ENCODE results near the gene FOXK2.
A peak's percentile ranks its signal among the peaks of the same experiment; 100 is the strongest.
"Not testable (repeated sequence)": the region's sequence is repeated elsewhere in the genome, so short reads cannot be mapped to it uniquely, and the experiment has no call there.

FOXK2 gene

DNA sequence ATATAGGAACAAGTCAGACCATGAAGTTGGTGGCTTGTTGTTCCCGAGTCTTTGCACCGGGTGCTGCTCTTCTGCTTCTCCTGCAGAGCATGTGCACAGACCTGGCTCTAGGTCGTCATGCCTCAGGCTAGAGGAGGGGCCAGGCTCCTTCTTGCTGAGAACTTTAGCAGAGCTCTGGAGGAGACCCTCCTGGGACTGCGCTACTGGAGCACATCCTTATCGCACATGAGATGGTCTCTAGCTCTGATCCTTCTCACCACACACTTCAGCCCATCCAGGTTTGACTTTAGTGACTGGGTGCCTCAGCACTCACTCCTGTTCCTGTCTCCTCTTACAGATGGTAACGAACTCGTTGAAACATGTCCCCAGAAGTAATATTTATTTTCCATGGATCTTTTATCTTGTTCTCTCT lies 14.9 kb downstream of the FOXK2 start:
- no peak for DNase-seq

DNA sequence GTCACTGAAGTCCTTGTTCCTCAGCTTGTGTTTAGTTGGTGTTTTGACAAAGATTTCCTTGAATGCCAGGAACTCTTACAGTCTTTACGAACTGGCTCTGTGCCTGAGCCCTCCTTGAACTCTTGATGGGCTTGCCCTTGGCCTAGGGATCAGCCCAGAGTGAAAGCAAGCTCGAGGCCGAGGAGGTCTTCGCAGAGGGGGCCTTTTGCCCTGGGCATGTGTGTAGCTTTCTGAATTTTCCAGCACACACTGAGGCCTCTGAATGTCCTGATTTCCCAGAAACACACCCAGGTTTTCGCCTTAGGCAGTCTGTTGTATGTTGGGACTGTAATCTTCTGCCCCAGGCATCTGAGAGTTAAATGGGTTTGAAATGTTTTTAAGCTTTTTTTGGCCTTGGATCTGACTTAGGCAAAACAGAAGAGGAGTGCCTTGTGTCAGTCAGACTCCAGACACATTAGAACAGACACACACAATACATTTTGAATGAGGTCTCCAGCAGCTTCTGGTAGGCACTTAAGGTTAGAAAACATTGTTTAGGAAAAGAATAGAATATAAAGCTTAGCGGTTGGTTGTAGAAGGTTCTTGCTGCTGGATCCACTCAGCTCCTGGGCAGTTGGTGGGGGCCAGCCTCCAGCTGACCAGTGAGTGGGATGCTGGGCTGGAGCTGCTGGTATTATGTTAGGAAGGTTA lies 17.1 kb downstream of the FOXK2 start:
- no peak for DNase-seq

DNA sequence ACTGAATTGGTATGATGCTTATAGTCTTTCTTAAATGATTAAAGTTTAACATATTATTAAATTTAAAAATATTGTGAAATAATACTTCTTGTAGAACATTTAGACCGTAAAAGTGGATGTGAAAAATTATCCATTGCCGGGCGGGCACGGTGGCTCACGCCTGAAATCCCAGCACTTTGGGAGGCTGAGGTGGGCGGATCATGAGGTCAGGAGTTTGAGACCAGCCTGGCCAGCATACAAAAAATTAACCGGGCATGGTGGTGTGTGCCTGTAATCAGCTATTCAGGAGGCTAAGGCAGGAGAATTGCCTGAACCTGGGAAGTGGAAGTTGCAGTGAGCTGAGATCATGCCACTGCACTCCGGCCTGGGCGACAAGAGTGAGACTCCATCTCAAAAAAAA lies 17.7 kb downstream of the FOXK2 start:
- DNase-seq: not testable (repeated sequence)

DNA sequence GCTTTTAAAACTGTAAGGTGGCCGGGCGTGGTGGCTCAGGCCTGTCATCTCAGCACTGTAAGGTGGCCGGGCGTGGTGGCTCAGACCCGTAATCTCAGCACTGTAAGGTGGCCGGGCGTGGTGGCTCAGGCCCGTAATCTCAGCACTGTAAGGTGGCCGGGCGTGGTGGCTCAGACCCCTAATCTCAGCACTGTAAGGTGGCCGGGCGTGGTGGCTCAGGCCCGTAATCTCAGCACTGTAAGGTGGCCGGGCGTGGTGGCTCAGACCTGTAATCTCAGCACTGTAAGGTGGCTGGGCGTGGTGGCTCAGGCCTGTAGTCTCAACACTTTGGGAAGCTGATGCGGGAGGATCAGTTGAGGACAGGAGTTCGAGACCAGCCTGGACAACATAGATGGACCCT lies 19.5 kb downstream of the FOXK2 start:
- not testable (repeated sequence) for DNase-seq

DNA sequence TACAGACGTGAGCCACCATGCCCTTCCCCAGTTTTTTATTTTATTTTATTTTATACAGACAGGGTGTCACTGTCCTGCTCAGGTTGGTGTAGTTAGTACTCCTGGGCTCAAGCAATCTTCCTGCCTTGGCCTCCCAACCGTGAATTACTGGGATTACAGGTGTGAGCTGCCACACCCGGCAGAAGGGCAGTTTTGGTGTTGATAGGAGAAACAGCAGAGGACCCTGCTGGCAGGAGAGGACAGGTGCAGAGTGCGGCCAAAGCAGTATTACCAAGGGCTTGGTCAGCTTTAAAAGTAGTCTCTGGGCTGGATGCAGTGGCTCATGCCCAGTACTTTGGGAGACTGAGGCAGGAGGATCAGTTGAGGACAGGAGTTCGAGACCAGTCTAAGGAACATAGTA lies 22.9 kb downstream of the FOXK2 start:
- DNase-seq: no peak

DNA sequence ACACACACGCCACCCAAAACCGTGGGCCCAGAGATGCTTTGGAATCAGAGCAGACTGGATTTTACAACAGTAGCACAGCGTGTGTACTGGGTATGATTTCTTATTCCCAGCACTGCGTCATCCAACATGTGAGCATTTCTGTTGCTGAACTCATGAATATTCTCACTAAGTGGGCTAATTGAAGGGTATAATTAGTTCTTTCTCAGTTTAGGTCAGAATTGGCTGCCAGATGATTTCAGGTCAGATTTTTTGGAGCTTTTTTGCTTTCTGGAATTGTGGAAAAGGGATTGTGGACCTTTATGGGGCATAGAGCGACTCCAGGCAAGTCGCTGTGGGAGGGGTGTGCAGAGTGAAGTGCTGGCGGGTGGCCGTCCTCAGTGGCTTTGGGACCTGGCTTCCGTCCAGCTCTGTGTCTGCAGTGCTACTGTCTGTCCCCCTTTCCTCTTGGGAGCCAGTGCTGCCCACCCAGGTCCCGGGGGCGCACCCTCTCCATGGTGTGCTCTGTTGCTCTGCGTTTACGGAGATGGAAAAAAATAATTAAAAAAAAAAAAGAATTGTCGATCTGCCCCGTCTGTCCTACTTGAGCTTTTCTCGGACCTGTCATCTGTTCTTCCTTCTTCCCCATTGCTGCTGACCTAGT lies 25.0 kb downstream of the FOXK2 start:
- no peak for DNase-seq

DNA sequence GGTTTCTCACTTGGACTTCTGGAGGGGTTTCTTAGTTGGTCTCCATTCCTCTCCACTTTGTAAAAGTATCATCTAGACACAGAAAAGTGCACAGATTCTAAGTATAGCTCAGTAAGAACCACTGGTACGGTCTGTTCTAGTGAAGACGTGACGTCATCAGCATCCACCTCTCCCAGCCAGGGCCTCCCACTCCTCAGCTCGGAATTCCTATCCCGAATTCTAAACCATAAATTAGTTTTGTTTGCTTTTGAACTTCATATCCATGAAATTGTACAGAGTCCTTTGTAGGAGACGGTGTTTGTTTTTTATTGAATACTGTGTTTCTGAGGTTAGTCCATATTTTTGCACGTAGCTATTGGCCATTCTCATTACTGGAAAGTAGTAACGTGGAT lies 25.5 kb downstream of the FOXK2 start:
- no peak for DNase-seq

DNA sequence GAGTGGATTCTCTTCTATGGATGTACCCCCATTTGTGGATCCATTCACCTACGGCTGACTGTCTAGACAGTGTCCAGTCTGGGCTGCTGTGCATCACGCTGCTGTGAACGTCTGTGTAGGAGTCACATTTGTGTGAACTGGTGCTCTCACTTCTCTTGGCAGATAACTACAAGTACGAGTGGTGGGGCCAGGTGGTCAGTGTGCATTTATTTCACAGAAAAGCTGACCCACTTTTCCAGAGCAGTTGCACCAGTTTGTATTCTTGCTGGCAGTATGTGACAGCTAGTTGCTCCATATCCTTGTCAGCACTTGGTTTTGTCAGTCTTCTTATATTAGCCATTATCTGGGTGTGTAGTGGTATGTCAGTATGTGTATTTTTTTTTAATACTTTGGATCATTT lies 28.4 kb downstream of the FOXK2 start:
- DNase-seq: no peak

DNA sequence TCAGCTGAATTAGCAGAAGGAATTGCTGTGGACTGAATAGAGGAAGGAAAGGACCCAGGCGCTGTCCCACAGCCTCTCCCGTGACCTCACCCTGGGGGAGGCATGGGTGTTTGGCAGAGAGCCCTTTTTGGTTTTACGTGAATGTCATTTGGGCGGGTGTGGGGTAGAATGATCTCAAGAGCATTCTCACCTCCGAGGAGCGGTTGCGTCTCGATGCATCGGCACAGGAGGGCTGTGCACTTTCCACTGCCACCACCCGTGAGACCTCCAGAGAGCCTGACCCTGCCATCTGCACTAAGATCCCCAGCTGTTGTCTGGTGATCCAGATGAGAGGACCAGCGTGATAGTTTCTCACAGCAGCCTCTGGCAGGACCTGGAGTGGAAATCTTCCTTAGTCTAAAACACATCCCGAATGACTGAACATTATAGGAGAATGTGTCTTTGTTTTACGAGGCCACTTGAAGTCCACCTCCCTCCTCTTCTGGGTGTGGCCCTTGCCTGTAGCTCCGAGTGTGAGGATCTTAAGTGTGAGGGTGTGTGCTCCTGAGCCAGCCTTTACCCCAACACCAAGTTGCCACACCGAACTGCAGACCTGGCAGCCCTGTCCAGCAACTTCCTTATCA lies 29.3 kb downstream of the FOXK2 start:
- DNase-seq: no peak

DNA sequence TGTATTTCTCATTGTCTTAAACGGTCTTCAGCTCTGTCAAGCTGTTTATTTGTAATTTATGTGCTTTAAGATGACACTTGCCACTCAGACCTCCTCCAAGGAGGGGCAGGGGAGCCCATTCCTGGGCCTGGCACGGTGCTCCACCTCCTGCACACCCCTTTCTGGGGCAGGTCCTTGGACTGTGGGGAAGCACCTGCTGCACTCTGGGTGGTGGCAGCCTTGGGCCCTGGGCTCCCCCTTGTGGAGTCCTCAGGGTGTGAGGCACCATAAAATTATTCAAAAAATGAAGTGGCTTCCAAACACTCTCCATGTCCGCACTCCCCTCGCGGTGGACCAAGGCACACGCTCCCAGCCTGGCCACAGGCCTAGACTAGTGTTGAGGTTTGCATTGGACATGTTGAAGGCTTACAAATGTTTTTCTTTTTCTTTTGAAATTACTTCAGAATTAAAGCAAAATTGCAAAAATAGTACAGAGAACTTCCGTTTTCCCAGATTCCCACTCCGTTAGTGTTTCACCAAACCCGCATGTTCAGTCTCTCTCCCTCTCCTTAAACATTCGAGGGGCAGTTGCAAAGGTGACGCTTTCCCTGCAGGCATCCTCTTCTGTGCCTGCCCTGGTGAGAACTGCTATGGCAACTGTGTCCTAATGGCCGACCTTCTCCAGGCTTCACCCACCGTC lies 32.4 kb downstream of the FOXK2 start:
- DNase-seq: peak; percentile 69 to 70

DNA sequence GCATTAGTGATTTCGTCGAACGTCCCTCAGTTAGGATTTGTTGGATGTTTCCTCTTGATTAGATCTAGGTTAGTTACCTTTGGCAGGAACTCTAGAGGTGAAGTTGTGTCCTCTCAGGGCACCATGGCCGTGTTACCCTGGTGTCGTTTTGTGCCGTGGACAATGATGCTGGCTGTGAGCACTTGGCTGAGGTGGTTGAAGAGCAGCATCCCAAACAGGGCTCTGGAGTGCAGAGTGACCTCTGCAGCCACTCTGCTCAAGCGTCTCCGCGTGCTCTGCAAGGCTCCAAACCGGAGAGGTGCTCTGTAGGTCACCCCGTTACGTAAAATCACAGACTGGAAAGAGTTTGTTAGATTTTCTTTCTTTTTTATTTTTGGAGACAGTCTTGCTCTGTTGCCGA lies 33.0 kb downstream of the FOXK2 start:
- no peak for DNase-seq

DNA sequence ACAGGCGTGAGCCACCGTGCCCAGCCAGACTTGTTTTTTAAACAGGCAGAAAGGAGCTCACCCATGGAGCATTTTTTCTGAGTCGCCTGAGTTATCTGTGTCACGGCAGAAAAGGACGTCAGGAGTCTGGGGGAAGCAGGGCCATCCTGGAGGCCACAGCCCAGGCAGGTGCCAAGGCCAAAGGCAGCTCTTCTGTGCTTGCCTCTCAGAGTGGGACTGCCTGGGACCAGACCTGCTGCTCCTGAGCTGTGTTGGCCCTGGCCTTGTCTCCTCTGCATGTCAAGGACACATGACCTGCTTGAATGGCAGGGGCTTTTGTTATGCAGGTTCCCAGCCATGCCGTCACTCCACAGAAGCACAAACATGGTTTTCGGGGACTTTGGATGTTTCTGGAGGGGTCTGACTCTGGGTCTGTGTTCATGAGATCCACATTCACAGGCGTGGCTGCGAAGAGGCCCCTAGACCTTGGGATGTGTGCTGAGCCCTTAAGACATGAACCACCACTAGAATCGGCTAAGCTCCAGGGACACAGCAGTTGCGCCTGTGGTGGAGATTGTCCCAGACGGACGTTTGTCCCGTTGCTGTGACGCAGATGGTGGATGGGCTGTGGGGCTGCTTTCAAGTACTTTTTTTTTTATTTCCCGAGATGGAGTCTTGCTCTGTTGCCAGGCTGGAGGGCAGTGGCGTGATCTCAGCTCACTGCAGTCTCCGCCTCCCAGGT lies 33.8 kb downstream of the FOXK2 start:
- no peak for DNase-seq

DNA sequence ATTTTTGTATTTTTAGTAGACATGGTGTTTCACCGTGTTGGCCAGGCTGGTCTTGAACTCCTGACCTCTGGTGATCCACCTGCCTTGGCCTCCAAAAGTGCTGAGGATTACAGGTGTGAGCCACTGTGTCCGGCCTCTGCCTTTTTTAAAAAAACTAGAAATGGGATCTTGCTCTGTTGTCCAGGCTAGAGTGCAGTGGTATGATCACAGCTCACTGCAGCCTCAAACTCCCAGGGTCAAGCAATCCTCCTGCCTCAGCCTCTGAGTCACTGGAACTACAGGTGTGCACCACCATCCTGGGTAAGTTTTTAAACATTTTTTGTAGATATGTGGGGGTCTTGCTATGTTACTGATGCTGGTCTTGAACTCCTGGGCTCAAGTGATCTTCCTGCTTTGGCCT lies 38.0 kb downstream of the FOXK2 start:
- not testable (repeated sequence) for DNase-seq

DNA sequence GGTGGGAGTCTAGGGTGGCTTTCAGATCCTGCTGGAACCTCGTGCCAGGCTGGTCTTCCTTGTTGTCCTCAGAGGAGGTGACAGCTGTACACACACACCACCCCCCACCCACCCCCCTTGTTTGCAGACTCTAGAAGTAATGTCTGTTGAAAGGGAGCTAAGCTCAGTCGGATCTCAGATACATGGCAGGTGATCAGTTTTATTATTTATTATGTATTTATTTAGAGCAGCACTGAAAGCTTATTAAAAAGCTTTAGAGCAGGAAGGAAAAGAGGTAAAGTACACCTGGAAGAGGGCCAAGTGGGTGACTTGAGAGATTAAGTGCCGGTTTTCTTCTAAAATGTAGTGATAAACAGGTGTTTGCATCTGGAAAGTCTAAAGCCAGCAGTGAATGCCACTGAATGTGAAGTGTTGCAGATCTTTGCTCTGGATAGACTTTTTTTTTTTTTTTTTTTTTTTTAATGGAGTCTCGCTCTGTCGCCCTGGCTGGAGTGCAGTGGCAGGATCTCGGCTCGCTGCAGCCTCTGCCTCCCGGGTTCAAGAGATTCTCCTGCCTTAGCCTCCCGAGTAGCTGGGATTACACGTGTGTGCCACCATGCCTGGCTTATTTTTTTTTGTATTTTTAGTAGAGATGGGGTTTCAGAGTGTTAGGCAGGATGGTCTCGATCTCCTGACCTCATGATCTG lies 40.2 kb downstream of the FOXK2 start:
- DNase-seq: no peak

DNA sequence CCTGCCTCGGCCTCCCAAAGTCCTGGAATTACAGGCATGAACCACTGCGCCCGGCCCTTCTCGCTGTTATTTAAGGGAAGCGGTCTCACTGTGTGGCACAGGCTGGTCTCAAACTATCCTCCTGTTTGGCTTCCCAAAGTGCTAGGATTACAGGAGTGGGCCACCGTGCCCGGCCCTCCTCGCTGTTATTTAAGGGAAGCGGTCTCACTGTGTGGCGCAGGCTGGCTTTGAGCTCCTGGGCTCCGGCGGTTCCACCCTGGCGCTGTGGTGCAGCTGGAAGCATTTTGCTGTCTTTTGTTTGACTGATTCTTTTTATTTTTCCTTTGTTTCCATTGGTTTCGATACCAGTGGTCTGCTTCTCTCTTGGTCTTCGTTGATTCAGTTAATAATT lies 40.7 kb downstream of the FOXK2 start:
- no peak for DNase-seq

DNA sequence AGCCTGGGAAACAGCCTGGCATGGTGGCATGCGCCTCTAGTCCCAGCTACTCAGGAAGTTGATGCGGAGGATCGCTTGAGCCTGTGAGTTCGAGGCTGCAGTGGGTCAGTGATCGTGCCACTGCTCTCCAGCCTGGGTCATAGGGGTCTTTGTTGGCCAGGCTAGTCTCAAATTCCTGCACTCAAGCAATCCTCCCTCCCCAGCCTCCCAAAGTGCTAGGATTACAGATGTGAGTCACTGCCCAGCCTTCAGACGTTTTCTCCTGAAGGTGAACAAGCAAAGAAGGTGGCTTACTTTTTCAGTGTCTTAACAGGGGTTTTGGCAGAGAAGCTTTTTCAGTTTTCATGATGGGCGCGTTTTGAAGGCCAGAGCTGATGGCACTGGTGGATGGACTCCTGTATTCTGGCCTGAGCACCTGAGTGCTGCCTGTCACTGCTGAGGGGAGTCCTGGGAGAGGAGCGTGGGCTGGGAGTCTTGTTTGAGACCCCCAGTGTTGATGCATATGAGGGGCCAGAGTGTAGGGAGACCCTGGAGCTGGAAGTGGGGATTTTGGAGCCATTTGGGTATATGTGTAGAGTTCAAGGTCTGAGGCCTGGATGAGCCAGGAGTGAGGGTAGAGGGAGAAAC lies 41.4 kb downstream of the FOXK2 start:
- no peak for DNase-seq

DNA sequence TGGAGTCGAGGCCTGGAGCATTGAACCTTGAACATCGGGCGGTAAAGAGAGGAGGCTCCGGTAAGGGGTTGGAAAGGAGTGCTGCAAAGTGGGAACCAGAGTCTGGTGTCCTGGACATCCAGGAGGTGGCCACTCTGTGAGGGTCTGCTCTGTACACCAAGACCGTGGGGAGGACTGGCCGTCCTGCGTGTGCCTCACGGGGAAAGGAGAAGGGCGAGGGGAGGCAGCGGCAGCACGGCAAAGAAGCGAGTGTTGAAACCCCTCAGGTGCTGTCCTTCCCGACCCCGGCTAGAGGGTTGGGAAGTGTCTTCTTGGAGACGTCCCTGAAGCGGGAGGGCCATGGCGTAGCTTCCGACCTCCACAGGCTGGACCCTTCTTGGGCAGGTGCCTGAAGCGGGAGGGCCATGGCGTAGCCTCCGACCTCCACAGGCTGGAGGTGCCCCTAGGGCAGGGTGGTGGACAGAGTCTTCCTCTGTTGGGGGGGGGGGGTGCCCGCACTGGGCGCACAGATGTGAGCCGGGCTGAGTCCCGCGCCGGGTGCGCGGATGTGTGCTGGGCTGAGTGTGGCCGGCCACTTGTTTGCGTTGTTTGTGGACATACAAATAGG lies 42.0 kb downstream of the FOXK2 start:
- no peak for DNase-seq

DNA sequence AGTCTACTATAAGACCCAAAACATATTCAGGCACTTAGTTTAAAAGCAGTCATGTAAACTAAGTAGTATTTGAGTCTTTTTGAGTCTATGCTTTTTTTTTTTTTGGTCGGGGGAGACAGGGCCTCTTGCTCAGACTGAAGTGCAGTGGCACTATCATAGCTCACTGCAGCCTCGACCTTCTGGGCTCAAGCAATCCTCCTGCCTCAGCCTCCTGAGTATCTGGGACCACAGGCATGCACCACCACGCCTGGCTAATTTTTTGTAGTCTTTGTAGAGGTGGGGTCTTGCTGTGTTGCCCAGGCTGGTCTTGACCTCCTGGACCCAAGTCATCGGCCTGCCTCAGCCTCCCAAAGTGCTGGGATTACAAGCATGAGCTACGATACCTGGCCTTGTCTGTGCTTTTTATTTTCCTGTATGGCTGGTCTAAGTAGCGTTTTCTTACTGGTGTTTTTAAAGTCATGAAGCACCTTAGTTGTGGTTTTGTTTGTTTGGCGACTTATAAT lies 43.2 kb downstream of the FOXK2 start:
- not testable (repeated sequence) for DNase-seq

DNA sequence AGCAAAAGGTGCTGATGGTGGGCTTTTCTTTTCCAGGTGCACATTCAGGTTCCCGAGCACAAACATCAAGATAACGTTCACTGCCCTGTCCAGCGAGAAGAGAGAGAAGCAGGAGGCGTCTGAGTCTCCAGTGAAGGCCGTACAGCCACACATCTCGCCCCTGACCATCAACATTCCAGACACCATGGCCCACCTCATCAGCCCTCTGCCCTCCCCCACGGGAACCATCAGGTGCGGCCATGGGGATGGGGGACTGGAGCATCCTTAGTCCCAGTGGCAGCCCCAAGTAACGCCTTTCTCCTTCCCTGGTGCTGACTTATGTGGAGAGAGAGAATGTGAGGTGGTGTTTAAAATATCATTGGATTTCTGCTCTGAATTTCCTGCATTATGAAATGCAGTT lies 43.8 kb downstream of the FOXK2 start:
- no peak for DNase-seq

DNA sequence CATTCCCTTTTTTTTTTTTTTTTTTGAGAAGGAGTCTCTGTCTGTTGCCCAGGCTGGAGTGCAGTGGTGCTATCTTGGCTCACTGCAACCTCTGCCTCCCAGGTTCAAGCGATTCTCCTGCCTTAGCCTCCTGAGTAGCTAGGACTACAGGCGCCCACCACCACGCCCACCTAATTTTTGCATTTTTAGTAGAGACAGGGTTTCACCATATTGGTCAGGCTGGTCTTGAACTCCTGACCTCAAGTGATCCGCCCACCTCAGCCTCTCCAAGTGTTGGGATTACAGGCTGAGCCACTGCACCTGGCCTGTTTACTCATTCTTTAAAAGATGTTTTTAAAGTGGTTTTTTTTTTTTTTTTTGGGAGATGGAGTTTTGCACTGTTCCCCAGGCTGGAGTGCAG lies 44.2 kb downstream of the FOXK2 start:
- DNase-seq: not testable (repeated sequence)

DNA sequence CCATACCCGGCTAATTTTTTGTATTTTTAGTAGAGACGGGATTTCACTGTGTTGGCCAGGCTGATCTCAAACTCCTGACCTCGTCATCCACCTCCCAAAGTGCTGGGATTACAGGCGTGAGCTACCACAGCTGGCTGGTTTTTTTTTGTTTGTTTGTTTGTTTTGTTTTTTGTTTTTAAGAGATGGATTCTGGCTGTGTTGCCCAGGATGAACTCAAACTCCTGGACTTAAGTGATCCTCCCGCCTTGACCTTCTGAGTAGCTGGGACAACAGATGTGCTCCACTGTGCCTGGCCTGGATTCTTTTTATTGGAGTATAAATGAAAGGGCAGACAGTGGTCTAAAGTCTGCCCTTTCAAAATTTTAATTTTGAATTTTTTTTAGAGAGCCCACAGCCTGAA lies 44.7 kb downstream of the FOXK2 start:
- no peak for DNase-seq

Data from activated CD4-positive, alpha-beta T cell treated with anti-CD3 and anti-CD28 coated beads, Interleukin-2, amount 50 U/mL, for 4 hours (primary cell).